Lower leg skin (tissue), 4 donors: Measurements from ENCODE around the gene ACSF3. TPM values are rescaled to one million over a fixed set of nuclear protein-coding genes. Genes with fewer than 3 reads are reported as not detected.

Experiments
- DNase-seq, 2 donors: peaks; one replicate each; pipeline ENCODE4 v3.0.0-alpha.2; 2019; ENCODE audit warnings: low spot score in 2 of 2
- H3K4me3 ChIP-seq: fragments of 200-600 bp; sonication (generic); 2 replicates; pipeline ENCODE4 v1.5.1; 2017; ENCODE audit warnings: mild to moderate bottlenecking, low read depth; ENCODE audit not compliant: poor library complexity, severe bottlenecking
- CTCF ChIP-seq, 3 donors: fragments of 450-650 bp; IDR thresholded peaks; one replicate each; pipeline ENCODE4 v1.5.1; 2016; ENCODE audit warnings: antibody characterized with exemption in 3 of 3, mild to moderate bottlenecking in 3 of 3, moderate library complexity in 2 of 3
- POLR2A ChIP-seq, 2 donors: fragments of 450-650 bp; IDR thresholded peaks; one replicate each; pipeline ENCODE4 v1.6.1; 2016 to 2017; ENCODE audit warnings: antibody characterized with exemption in 2 of 2, mild to moderate bottlenecking in 1 of 2, moderate library complexity in 1 of 2
- WGBS, 2 donors: methylation state at CpG; one replicate each; pipeline ENCODE4 v1.1.5; 2018; 5-methylcytosine and 5-hydroxymethylcytosine counted together
- intact Hi-C: fragments of 100-400 bp; cut with DNase I; formaldehyde crosslinking; loops from one replicate; pipeline ENCODE4 v1.15.0; 2023; ENCODE audit warnings: low total_unique reads
- total RNA-seq, 4 donors: library from RNA; depleted of rRNA; stranded (reverse); fragments of >200 nt; gene quantifications; one replicate each; pipeline ENCODE4 v1.1.0, GENCODE V29; 2016

Gene ACSF3
- total RNA-seq, 4 donors from 2014 or later = 22.7 to 42.3 (median 34.4) TPM

DNA sequence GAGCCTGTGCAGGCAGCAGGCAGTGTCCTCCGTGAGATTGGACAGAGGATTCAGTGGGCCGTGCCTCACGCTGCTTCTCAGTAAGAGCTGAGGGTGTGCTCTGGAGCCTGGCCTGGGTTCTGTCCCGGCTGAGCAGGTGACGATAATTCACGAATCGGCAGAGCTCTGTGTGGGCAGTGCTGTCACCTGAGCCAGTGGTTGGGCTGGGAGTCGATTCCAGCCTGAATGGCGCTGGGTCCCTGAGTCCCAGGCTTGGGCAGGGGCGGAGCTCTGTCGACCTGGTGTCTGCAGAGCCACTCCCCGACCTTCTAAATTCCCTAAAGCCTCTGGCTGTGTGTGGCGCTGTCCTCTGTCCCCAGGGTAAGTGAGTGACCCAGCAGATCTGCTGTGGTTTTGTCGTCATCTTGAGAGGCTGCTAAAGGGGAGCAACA is 8.4 kb downstream of the ACSF3 start:
- 88 to 90% methylated on average over 11 to 14 of the region's 14 CpGs for WGBS, 2 donors
- intact Hi-C loops = no loop called here
- DNase-seq = no peak
- no peak overlapping the region for H3K4me3 ChIP-seq
- TF ChIP-seq CTCF (IDR thresholded peaks at IDR 0.05) (no peak), POLR2A (IDR thresholded peaks at IDR 0.05) (no peak)

- no peak overlapping the region for H3K4me3 ChIP-seq
- DNase-seq = no peak
- intact Hi-C loops = no loop called here
- 91 to 97% methylated on average over 24 to 27 of the region's 27 CpGs for WGBS, 2 donors
- TF ChIP-seq POLR2A (IDR thresholded peaks at IDR 0.05) (no peak), CTCF (IDR thresholded peaks at IDR 0.05) (no peak)
Observed at GRCh38 chr16:89102481-89103073, 8.9 kb downstream of the ACSF3 start.

DNA sequence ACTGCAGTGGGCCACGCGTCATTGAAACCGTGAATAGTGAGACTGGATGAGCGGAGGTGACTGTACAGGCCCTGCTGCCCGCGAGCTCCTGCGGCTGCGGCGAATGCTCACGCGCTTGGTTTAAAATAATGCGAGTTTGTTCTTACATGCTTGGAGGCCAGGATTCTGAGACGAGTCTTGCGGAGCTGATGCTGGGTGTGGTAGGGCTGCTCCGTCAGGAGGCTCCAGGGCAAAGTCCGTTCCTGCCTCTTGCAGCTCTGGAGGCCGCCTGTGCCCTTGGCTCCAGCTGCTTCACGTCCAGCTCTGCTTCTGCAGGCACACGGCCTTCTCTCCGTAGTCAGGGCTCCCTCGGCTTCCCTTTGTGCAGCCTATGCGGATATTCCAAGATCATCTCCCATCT is 9.5 kb downstream of the ACSF3 start:
- TF ChIP-seq CTCF (IDR thresholded peaks at IDR 0.05) (no peak), POLR2A (IDR thresholded peaks at IDR 0.05) (no peak)
- no peak overlapping the region for H3K4me3 ChIP-seq
- intact Hi-C loops = no loop called here
- no peak for DNase-seq
- 94 to 97% methylated on average over 22 of the region's 22 CpGs for WGBS, 2 donors

- 90 to 91% methylated on average over 16 of the region's 16 CpGs for WGBS, 2 donors
- intact Hi-C loops = no loop called here
- no peak overlapping the region for H3K4me3 ChIP-seq
- no peak for DNase-seq
- TF ChIP-seq CTCF (IDR thresholded peaks at IDR 0.05) (no peak), POLR2A (IDR thresholded peaks at IDR 0.05) (no peak)
Observed at GRCh38 chr16:89103781-89104180, 10.1 kb downstream of the ACSF3 start.

- TF ChIP-seq POLR2A (IDR thresholded peaks at IDR 0.05) = no peak
- no peak for TF ChIP-seq CTCF (IDR thresholded peaks at IDR 0.05)
- intact Hi-C loops = no loop called here
- no peak overlapping the region for H3K4me3 ChIP-seq
- 85 to 93% methylated on average over 8 to 9 of the region's 10 CpGs for WGBS, 2 donors
- DNase-seq = no peak
Observed at GRCh38 chr16:89104303-89104702, 10.7 kb downstream of the ACSF3 start.
